Motor neuron (in vitro differentiated cells): ENCODE measurements around the gene ALPK1. TPM values are rescaled to one million over a fixed set of nuclear protein-coding genes. Genes with fewer than 3 reads are reported as not detected.

Source experiments
- ATAC-seq, 8 experiments: fragments of 200-7000 bp; cut with Tn5 transposase; replicated peaks in 6 of 8; 2 replicates each; pipeline ENCODE4 v1.8.0; 2021; ENCODE audit warnings: mild to moderate bottlenecking in 8 of 8, moderate library complexity in 8 of 8
- H3K27ac ChIP-seq, 2 donors: fragments of 250-450 bp; sonication (Bioruptor Pico); 2 replicates each; pipeline ENCODE4 v1.9.0; 2021; ENCODE audit warnings: antibody characterized with exemption in 2 of 2, mild to moderate bottlenecking in 2 of 2, moderate library complexity in 1 of 2
- H3K4me1 ChIP-seq, 2 donors: fragments of 250-450 bp; sonication (Bioruptor Pico); replicated peaks in 1 of 2; 2 replicates each; pipeline ENCODE4 v1.6.1; 2021; ENCODE audit warnings: antibody characterized with exemption in 2 of 2, mild to moderate bottlenecking in 2 of 2, moderate library complexity in 1 of 2
- H3K4me3 ChIP-seq, 5 donors: fragments of 250-450 bp; sonication (Bioruptor Pico); 2 replicates each; pipeline ENCODE4 v1.9.0; 2021; ENCODE audit warnings: antibody characterized with exemption in 5 of 5, mild to moderate bottlenecking in 5 of 5, moderate library complexity in 4 of 5
- WGBS, 10 experiments: fragments of 450-650 bp; shearing (Covaris generic); methylation state at CpG; one replicate each; pipeline ENCODE4 v1.0.0; 2022; 5-methylcytosine and 5-hydroxymethylcytosine counted together
- in situ Hi-C, 9 experiments: fragments of 400-800 bp; cut with MboI; loops; one replicate each; pipeline ENCODE4 v1.15.0; 2021; ENCODE audit warnings: low sequenced_read_pairs in 9 of 9, low pct_unique_long_range_greater_than_20kb in 2 of 9; ENCODE audit not compliant: unreplicated experiment in 9 of 9
- total RNA-seq, 8 experiments: library from RNA; unstranded; fragments of 300-600 nt; gene quantifications; 2 replicates each; pipeline versions ENCODE4 v1.2.3 to v1.2.4, GENCODE V29; 2022

Gene ALPK1
- total RNA-seq, 8 experiments from 2014 or later = 3.9 to 28.0 (median 14.9) TPM

- in situ Hi-C loops = loop anchor here in 8 of 9 experiments (25.0 kb wide), 3 partner anchors 164 to 264 kb away; partner anchors contain the start of gene NEUROG2 (in 7 of the 8)
- ATAC-seq = peak; percentile 97 to 99 (median 99)
- H3K27ac ChIP-seq = peak overlapping the region in 1 of 2 donors; percentile 46
- H3K4me3 ChIP-seq = no peak overlapping the region
- 6 to 83% (median 17%) methylated on average over 1 to 10 of the region's 11 CpGs; no CpG with 5 or more reads in 2 of the 10 experiments for WGBS, 10 experiments
- H3K4me1 ChIP-seq = peaks cover 13 to 53% of the 10 kb centered on the region in 2 donors
Measured at GRCh38 chr4:112348488-112349158, 51.5 kb downstream of the ALPK1 start.

GRCh38 chr4:112352736-112353135, 55.6 kb downstream of the ALPK1 start:
- in situ Hi-C loops = no loop called here
- H3K4me1 ChIP-seq = peaks cover 6 to 23% of the 10 kb centered on the region in 2 donors
- H3K27ac ChIP-seq = no peak overlapping the region
- no peak overlapping the region for H3K4me3 ChIP-seq
- no peak for ATAC-seq

GRCh38 chr4:112355662-112356061, 58.5 kb downstream of the ALPK1 start:
- WGBS, 10 experiments = 92 to 100% (median 92%) methylated on average over 1 to 15 of the region's 20 CpGs; no CpG with 5 or more reads in 7 of the 10 experiments
- ATAC-seq = no peak
- Histone ChIP-seq H3K27ac (no peak overlapping the region), H3K4me1 (peaks cover 0 to under 1% of the 10 kb centered on the region in 2 donors), H3K4me3 (no peak overlapping the region)
- in situ Hi-C loops = no loop called here

GRCh38 chr4:112357453-112357852, 60.3 kb downstream of the ALPK1 start:
- H3K27ac ChIP-seq = no peak overlapping the region
- H3K4me1 ChIP-seq = no peaks in the 10 kb centered on the region
- in situ Hi-C loops = no loop called here
- 60 to 100% (median 85%) methylated on average over 1 to 2 of the region's 11 CpGs; no CpG with 5 or more reads in 6 of the 10 experiments for WGBS, 10 experiments
- ATAC-seq = no peak
- H3K4me3 ChIP-seq = no peak overlapping the region

GRCh38 chr4:112357897-112358296, 60.7 kb downstream of the ALPK1 start:
- H3K4me1 ChIP-seq = no peaks in the 10 kb centered on the region
- ATAC-seq = no peak
- in situ Hi-C loops = no loop called here
- no peak overlapping the region for H3K27ac ChIP-seq
- no peak overlapping the region for H3K4me3 ChIP-seq
- WGBS, 10 experiments = 60 to 100% (median 77%) methylated on average over 1 to 8 of the region's 14 CpGs; no CpG with 5 or more reads in 6 of the 10 experiments

GRCh38 chr4:112358415-112358814, 61.2 kb downstream of the ALPK1 start:
- in situ Hi-C loops = no loop called here
- WGBS, 10 experiments = 74 to 95% (median 80%) methylated on average over 2 to 7 of the region's 10 CpGs; no CpG with 5 or more reads in 7 of the 10 experiments

GRCh38 chr4:112358952-112359749, 62.0 kb downstream of the ALPK1 start:
- no peak for ATAC-seq
- no peak overlapping the region for H3K4me3 ChIP-seq
- WGBS, 10 experiments = 91 to 100% (median 98%) methylated on average over 1 to 8 of the region's 16 CpGs; no CpG with 5 or more reads in 6 of the 10 experiments
- H3K27ac ChIP-seq = no peak overlapping the region
- no peaks in the 10 kb centered on the region for H3K4me1 ChIP-seq
- in situ Hi-C loops = no loop called here

More at GRCh38 chr4:112358415-112358814, 61.2 kb downstream of the ALPK1 start:
- Histone ChIP-seq H3K27ac (no peak overlapping the region), H3K4me1 (no peaks in the 10 kb centered on the region), H3K4me3 (no peak overlapping the region)
- ATAC-seq = no peak

- H3K27ac ChIP-seq = no peak overlapping the region
- H3K4me1 ChIP-seq = no peaks in the 10 kb centered on the region
- no peak overlapping the region for H3K4me3 ChIP-seq
- 60 to 100% (median 80%) methylated on average over 1 to 6 of the region's 6 CpGs; no CpG with 5 or more reads in 2 of the 10 experiments for WGBS, 10 experiments
- ATAC-seq = peak in 1 of 8 experiments; percentile 33
- in situ Hi-C loops = no loop called here
Measured at GRCh38 chr4:112361181-112361791, 64.1 kb downstream of the ALPK1 start.

- peak in 1 of 8 experiments; percentile 56 for ATAC-seq
- Histone ChIP-seq H3K4me3 (no peak overlapping the region), H3K4me1 (peaks cover 4 to 16% of the 10 kb centered on the region in 2 donors), H3K27ac (no peak overlapping the region)
- in situ Hi-C loops = no loop called here
- 0 to 64% (median 33%) methylated on average over 1 of the region's 1 CpG; no CpG with 5 or more reads in 3 of the 10 experiments for WGBS, 10 experiments
Measured at GRCh38 chr4:112370466-112370865, 73.3 kb downstream of the ALPK1 start.

GRCh38 chr4:112371361-112371760, 74.2 kb downstream of the ALPK1 start:
- 0 to 95% (median 55%) methylated on average over 1 to 3 of the region's 3 CpGs for WGBS, 10 experiments
- peaks cover 4 to 16% of the 10 kb centered on the region in 2 donors for H3K4me1 ChIP-seq
- ATAC-seq = no peak
- H3K4me3 ChIP-seq = no peak overlapping the region
- in situ Hi-C loops = no loop called here
- no peak overlapping the region for H3K27ac ChIP-seq

- no peak for ATAC-seq
- 80 to 100% (median 100%) methylated on average over 1 of the region's 2 CpGs; no CpG with 5 or more reads in 3 of the 10 experiments for WGBS, 10 experiments
- Histone ChIP-seq H3K4me3 (no peak overlapping the region), H3K4me1 (peaks cover 20 to 35% of the 10 kb centered on the region in 2 donors), H3K27ac (no peak overlapping the region)
- in situ Hi-C loops = no loop called here
Measured at GRCh38 chr4:112374850-112375249, 77.7 kb downstream of the ALPK1 start.

GRCh38 chr4:112377171-112377570, 80.0 kb downstream of the ALPK1 start:
- in situ Hi-C loops = no loop called here
- H3K4me1 ChIP-seq = peaks cover 4 to 32% of the 10 kb centered on the region in 2 donors
- H3K4me3 ChIP-seq = no peak overlapping the region
- ATAC-seq = peak in 5 of 8 experiments; percentile 66 to 82 (median 76)
- no peak overlapping the region for H3K27ac ChIP-seq
- 0 to 71% (median 37%) methylated on average over 1 to 6 of the region's 6 CpGs; no CpG with 5 or more reads in 1 of the 10 experiments for WGBS, 10 experiments
